Activated naive CD8-positive, alpha-beta T cell treated with anti-CD3 and anti-CD28 coated beads, Interleukin-2, amount 50 U/mL, for 24 hours (primary cell): ENCODE data around the gene FAM32A.

Experiments used
- ATAC-seq: fragments of 150-1000 bp; cut with Tn5 transposase; one replicate; pipeline ENCODE4 v1.10.0; 2021
- DNase-seq: peaks from one replicate; pipeline ENCODE4 v3.0.0; 2021
- H3K27ac Mint-ChIP-seq: one replicate; pipeline ENCODE4 v1.8.0; 2021; ENCODE audit warnings: mild to moderate bottlenecking, mixed read lengths
- H3K27me3 Mint-ChIP-seq: one replicate; pipeline ENCODE4 v1.8.0; 2021; ENCODE audit warnings: mixed read lengths
- H3K36me3 Mint-ChIP-seq: one replicate; pipeline ENCODE4 v1.8.0; 2021; ENCODE audit warnings: low read depth, mixed read lengths
- H3K4me1 Mint-ChIP-seq: one replicate; pipeline ENCODE4 v1.8.0; 2021; ENCODE audit warnings: mixed read lengths
- H3K4me3 Mint-ChIP-seq: one replicate; pipeline ENCODE4 v1.8.0; 2021; ENCODE audit warnings: mild to moderate bottlenecking, moderate library complexity, mixed read lengths
- H3K9me3 Mint-ChIP-seq: one replicate; pipeline ENCODE4 v1.8.0; 2021; ENCODE audit warnings: mixed read lengths

The FAM32A gene

GRCh38 chr19:16217716-16218451 is 32.7 kb downstream of the FAM32A start:
- peaks cover 50% of the 10 kb centered on the region for H3K4me1 Mint-ChIP-seq
- H3K27ac Mint-ChIP-seq: no peak overlapping the region
- H3K27me3 Mint-ChIP-seq: no peaks in the 10 kb centered on the region
- DNase-seq: no peak
- ATAC-seq: peak; percentile 40
- H3K4me3 Mint-ChIP-seq: no peak overlapping the region
- H3K36me3 Mint-ChIP-seq: peaks cover 79% of the 10 kb centered on the region
- peaks cover 16% of the 10 kb centered on the region for H3K9me3 Mint-ChIP-seq

DNA sequence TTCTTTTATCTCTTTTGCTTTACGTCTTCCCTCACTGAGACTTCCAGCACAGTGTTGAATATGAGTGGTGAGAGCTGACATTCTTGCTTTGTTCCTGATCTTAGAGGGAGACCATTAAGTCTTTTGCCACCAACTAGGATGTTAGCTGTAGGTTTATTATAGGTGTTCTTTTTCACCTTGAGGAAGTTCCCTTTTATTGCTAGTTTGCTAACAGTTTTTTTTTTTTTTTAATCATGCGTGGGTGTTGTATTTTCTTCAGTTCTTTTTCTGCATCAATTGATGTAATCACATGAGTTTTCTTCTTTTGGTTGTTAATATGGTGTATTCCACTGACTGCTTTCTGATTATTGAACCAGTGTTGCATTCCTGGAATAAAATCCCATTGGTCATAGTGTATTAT is 33.6 kb downstream of the FAM32A start:
- Mint-ChIP-seq H3K9me3 (peaks cover 16% of the 10 kb centered on the region), H3K27me3 (no peaks in the 10 kb centered on the region), H3K27ac (peak overlapping the region; percentile 5), H3K4me3 (no peak overlapping the region), H3K4me1 (peaks cover 43% of the 10 kb centered on the region), H3K36me3 (peaks cover 80% of the 10 kb centered on the region)
- DNase-seq (no peak), ATAC-seq (no peak)

DNA sequence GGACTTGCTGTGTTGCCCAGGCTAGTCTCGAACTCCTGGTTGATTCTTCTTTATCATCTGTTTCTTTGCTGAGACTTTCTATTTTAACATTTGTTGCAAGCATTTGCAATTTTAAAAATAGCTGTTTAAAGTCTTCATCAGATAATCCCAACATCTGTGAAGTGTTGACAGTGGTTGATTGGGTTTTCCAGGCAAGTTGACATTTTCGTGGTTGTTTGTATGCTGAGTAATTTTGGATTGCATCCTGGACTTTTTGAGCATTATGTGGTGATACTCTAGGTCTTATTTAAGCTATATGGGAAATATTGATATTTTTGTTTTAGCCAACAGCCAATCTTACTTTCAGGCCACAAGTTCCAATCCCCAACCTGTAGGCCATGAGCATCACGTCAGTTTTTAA is 37.6 kb downstream of the FAM32A start:
- Mint-ChIP-seq H3K4me3 (no peak overlapping the region), H3K36me3 (peaks cover 57% of the 10 kb centered on the region), H3K27ac (no peak overlapping the region), H3K27me3 (no peaks in the 10 kb centered on the region), H3K9me3 (peaks cover 13% of the 10 kb centered on the region), H3K4me1 (peaks cover 14% of the 10 kb centered on the region)
- ATAC-seq: no peak
- no peak for DNase-seq

- Mint-ChIP-seq H3K9me3 (peaks cover 13% of the 10 kb centered on the region), H3K36me3 (peaks cover 47% of the 10 kb centered on the region), H3K4me3 (no peak overlapping the region), H3K27ac (no peak overlapping the region), H3K27me3 (no peaks in the 10 kb centered on the region), H3K4me1 (peaks cover 4% of the 10 kb centered on the region)
- ATAC-seq: no peak
- DNase-seq: no peak
Measured at GRCh38 chr19:16223746-16224145, 38.5 kb downstream of the FAM32A start.

DNA sequence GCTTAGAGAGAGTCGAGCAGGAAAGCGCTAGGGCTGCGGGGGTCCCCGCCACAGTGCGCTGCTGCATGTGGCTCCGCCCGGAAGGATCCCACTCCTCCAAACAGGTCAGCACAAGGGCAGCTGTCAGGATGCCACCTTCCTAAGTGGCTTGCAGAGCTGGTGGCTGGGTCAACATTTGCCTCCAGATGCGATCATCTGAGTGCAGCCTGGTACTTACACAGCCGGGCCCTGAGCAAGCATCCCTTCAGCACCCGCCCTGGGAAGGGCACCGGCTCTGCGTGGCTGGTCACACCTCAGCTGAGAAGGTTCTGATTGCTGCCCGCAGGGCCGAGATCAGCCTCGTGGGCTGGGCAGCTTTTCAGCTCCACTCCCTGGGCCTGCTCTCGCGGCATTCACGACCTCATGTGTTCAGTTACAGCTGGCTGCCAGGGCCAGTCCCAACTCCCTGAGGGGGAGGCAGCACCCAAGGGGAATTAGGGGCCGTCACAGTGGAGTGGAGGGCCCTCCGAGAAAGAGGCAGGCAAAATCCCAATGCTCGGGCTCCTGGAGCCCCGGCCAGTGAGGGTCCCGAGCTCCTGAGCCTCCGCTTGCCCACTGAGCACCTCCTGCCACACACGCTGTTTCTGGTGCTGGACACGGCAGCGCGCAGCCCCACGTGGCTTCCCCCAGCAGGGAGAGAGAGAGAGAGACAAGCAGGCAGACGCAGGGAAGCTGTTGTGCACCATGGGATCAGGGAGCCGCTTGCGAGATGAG is 39.3 kb downstream of the FAM32A start:
- H3K4me3 Mint-ChIP-seq: no peak overlapping the region
- no peaks in the 10 kb centered on the region for H3K4me1 Mint-ChIP-seq
- H3K9me3 Mint-ChIP-seq: peaks cover 10% of the 10 kb centered on the region
- ATAC-seq: no peak
- H3K27ac Mint-ChIP-seq: no peak overlapping the region
- no peak for DNase-seq
- peaks cover 44% of the 10 kb centered on the region for H3K36me3 Mint-ChIP-seq
- H3K27me3 Mint-ChIP-seq: no peaks in the 10 kb centered on the region

DNA sequence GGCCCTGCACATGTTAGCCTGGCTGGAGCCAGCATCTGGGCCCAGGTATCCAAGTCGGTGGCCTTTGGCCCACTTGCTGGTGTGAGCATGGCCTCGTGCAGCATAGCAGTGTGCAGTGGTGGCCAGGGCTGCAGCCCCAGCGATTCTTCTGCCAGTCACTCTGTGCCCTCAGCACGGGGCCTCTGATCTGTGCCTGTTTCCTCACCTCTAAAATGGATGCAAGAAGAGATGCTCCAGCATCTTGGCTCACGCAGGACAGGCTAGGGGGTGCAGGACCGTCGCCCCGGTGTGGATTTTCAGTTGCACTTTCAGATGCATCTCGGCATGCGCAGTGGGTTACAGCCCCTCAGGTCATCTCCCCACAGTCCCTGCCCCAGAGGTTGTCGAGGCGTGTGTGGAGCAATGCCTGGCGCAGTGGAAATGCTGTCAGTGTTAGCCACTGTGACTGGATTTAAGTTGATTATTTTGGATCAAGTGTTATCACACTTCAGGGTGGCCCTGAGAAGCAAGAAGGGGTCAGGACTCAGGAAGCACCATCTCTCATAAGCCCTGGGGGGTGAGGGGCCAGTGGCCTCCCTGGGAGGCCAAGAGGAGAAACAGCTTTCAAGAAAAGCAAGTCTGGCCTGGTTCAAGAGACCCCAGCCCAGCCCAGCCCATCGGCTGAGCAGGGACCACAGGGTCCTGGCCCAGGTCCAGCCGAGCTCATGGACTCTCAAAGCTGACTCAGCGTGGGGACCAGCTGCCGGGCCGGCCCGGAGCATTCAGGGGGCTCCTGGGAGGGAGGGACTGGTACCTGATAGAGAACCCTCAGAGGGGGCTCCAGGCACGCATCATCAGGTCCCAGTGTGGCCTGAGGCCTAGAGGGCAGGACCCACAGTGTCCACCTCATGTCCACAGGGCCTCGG is 40.3 kb downstream of the FAM32A start:
- Mint-ChIP-seq H3K27ac (no peak overlapping the region), H3K27me3 (no peaks in the 10 kb centered on the region), H3K4me3 (no peak overlapping the region), H3K9me3 (peaks cover 5% of the 10 kb centered on the region), H3K4me1 (no peaks in the 10 kb centered on the region), H3K36me3 (peaks cover 38% of the 10 kb centered on the region)
- ATAC-seq (no peak), DNase-seq (no peak)

GRCh38 chr19:16226184-16226591 is 41.0 kb downstream of the FAM32A start:
- Mint-ChIP-seq H3K36me3 (peaks cover 34% of the 10 kb centered on the region), H3K27ac (no peak overlapping the region), H3K27me3 (no peaks in the 10 kb centered on the region), H3K9me3 (no peaks in the 10 kb centered on the region), H3K4me3 (no peak overlapping the region), H3K4me1 (no peaks in the 10 kb centered on the region)
- ATAC-seq (no peak), DNase-seq (no peak)

GRCh38 chr19:16226878-16227836 is 41.9 kb downstream of the FAM32A start:
- Mint-ChIP-seq H3K9me3 (no peaks in the 10 kb centered on the region), H3K27ac (no peak overlapping the region), H3K4me3 (no peak overlapping the region), H3K4me1 (no peaks in the 10 kb centered on the region), H3K36me3 (peaks cover 29% of the 10 kb centered on the region), H3K27me3 (no peaks in the 10 kb centered on the region)
- ATAC-seq (peak; percentile 29), DNase-seq (no peak)

DNA sequence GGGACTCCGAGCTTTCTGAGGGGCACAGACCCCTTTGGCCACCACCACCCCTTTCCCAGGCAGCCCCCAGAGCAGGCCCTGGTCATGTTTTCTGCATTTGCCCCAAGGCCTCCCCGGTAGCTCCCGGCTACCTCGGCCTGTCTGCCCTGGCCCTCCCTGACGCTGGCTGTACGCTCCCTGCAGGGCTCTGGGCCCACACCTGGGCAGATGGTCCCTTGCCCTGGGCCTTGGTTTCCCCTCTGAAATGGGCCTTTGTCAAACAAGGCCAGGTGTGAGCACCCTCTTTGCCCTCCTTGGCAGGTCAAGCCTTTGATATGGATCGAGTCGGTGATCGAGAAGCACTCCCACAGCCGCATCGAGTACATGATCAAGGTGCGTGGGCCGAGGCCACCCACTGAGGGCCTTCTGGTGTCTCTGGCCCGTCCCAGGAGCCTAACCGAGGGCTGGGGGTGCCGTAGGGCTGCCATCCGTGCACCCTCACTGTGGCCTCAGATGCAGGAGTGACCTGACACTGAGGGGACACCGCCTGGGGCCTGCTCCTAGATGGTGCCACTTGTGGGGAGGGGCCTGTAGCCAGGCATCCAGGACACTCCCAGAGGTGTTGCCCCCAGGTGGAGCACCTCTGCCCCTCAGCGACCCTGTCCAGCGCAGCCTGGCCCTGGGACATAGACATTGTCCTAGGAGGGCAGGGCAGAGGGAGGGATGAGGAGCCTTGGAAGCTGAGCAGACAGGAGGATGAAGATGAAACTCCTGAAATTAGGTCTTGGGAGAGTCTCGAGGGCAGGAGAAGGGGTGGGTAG is 42.8 kb downstream of the FAM32A start:
- no peak overlapping the region for H3K27ac Mint-ChIP-seq
- no peaks in the 10 kb centered on the region for H3K27me3 Mint-ChIP-seq
- H3K36me3 Mint-ChIP-seq: peaks cover 25% of the 10 kb centered on the region
- ATAC-seq (no peak), DNase-seq (no peak)
- no peak overlapping the region for H3K4me3 Mint-ChIP-seq
- H3K4me1 Mint-ChIP-seq: no peaks in the 10 kb centered on the region
- H3K9me3 Mint-ChIP-seq: no peaks in the 10 kb centered on the region

DNA sequence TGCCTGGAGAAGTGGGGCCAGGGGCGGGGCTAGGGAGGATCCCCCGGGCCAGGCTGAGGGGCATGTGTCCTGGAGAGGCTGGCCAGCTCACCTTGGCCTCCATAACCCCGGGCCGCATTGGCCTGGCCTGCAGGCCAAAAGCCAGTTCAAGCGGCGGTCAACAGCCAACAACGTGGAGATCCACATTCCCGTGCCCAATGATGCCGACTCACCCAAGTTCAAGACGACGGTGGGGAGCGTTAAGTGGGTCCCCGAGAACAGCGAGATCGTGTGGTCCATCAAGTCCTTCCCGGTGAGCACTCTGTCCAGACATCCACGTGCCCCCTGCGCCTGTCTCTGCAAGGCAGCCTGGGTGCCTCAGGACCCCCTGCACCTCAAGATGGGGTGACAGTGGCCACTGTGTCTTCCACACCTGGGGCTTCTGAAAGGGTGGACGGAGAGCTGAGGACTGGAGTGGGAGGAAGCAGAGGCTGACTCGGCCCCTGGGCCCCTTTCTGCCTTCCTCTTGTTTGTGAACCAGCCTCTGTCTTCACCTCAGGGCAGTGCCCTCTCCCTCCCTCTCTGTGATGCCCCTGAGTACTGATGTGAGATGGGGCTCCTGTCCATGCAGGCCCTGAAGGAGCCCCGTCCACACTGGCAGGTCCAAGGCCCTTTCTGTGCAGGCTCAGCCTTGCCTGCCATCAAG is 43.6 kb downstream of the FAM32A start:
- Mint-ChIP-seq H3K36me3 (peaks cover 19% of the 10 kb centered on the region), H3K27me3 (no peaks in the 10 kb centered on the region), H3K4me1 (peaks cover under 1% of the 10 kb centered on the region), H3K9me3 (no peaks in the 10 kb centered on the region), H3K4me3 (no peak overlapping the region), H3K27ac (no peak overlapping the region)
- ATAC-seq: no peak
- DNase-seq: no peak

- Mint-ChIP-seq H3K27me3 (no peaks in the 10 kb centered on the region), H3K27ac (no peak overlapping the region), H3K4me3 (no peak overlapping the region), H3K36me3 (peaks cover 16% of the 10 kb centered on the region), H3K4me1 (peaks cover 4% of the 10 kb centered on the region), H3K9me3 (no peaks in the 10 kb centered on the region)
- ATAC-seq: no peak
- DNase-seq: no peak
Measured at GRCh38 chr19:16229322-16229641, 44.1 kb downstream of the FAM32A start.

DNA sequence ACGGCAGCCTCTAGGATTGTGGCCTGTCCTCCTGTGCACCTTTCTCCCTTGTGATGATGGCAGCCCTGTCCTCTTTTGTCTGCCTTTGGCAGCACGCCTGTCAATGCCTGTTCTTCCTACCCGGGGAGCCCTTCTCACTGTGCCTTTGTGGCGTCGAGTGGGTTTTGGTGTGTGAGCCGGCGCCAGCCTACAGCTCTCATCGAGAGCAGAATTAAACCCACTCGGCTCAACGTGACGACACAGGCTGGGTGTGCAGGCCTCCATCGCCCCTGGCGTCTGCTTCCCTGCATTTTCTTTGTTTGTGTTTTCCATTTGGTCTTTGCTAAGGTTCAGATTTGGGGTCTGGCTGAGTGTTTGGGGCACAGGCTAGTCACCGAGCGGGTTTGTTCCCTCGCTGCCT is 46.9 kb downstream of the FAM32A start:
- ATAC-seq (no peak), DNase-seq (no peak)
- no peak overlapping the region for H3K27ac Mint-ChIP-seq
- no peak overlapping the region for H3K4me3 Mint-ChIP-seq
- H3K4me1 Mint-ChIP-seq: peaks cover 22% of the 10 kb centered on the region
- H3K36me3 Mint-ChIP-seq: peaks cover 37% of the 10 kb centered on the region
- no peaks in the 10 kb centered on the region for H3K27me3 Mint-ChIP-seq
- H3K9me3 Mint-ChIP-seq: no peaks in the 10 kb centered on the region

DNA sequence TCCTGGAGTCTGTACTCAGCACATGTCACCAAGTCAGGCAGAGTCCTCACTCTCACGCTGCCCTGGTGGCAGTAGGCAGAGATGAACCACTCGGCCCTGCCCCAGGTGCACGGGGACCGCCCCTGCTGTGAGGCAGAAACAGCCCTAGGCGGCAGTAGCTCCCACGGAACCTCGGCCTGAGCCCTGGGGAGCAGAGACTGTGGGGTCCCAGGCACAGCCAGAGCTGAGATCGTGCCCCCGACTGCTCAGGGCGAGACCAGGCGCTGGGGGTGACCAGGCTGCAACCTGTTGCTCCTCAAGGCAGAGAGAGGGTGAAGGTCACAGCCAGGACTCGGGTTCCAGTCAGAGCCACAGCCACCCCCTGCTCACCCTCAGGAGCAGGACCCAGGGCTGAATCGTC is 47.4 kb downstream of the FAM32A start:
- peaks cover 37% of the 10 kb centered on the region for H3K36me3 Mint-ChIP-seq
- no peak for ATAC-seq

More for the DNA sequence above, 47.4 kb downstream of the FAM32A start:
- Mint-ChIP-seq H3K27me3 (no peaks in the 10 kb centered on the region), H3K4me1 (peaks cover 23% of the 10 kb centered on the region), H3K27ac (no peak overlapping the region), H3K4me3 (no peak overlapping the region), H3K9me3 (no peaks in the 10 kb centered on the region)
- no peak for DNase-seq
